Embryonic facial prominence (tissue), 1 donor: ENCODE results near the gene HIPK1.

Experiments used
- DNase-seq: peaks from one replicate; pipeline ENCODE4 v3.0.0-alpha.2; 2016; ENCODE audit errors: extremely low spot score

Gene HIPK1

DNA sequence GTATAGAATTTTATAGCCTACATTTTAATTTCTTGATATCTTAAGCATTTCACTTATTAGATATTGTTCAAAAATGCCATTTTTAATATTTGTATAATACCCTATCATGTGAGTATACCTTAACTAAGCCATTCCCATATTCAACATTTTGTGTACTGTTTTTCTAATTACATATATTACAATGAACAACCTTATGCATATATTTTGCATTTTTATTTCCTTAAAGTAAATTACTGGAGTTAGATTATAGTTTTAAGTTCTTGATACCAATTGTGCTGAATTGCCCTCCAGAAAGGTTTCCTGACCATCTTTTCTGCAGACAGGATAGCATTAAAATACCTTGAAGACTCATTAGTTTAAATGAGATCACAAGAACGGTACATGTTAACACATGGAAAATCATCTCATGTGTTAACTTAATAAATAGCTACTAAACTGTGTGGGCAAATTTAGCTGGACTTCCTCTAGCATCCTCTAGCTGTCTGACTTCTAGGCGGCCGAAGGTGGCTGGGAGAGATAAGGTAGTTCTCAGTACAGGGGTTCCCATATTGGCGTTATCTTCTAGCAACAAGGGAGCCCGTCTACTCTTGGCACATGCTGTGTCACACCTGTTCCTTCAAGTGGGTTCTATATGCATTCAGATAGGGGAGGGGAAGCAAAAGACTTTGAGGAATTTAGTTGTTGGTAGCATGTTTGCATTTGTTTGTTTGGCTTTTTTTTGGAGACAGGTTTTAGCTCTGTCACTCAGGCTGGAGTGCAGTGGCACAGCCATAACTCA is 15.0 kb upstream of the HIPK1 start:
- DNase-seq = no peak

DNA sequence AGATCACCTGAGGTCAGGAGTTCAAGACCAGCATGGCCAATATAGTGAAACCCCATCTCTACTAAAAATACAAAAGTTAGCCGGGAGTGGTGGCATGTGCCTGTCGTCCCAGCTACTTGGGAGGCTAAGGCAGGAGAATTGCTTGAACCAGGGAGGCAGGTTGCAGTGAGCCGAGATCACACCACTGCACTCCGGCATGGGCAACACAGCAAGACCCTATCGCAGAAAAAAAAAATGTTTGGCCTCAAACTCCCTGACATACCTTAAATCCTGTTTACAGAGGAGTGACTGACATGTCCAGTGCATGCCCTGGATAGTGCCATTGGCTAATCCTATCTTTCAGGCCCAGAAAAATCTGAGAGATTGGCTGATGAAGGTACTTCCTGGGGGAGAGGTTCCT is 12.2 kb upstream of the HIPK1 start:
- DNase-seq = no peak

DNA sequence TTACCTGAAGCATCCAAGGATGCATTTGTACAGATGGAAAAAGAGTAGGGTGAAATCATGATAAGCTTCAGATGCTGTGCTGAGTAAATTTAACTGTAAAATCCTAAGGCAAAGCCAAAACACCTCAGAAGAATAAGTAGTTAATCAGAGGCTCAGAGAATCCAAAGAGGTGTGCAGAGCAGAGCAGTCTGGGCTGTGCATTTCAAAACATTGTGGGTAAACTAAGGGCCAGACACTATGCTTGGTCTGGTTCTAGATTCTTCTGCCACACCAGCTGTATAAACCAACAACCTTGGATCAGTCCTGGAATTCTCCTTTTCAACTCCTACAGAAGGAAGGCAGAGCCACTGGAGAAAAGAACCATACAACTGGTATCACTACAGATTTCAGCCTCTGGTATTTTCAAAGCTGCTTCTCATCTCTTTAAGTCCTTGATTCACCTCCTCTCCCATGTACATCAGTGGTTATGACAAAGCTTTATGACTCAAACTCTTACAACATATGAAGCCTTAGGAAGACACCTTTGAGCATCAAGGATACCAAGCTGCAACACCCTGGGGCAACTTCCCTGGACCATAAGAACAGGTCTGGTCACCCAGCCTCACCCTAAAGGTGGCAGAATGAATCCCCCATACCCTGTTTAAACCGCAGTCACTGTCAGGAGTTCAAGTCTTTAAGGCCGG is 11.6 kb upstream of the HIPK1 start:
- no peak for DNase-seq

DNA sequence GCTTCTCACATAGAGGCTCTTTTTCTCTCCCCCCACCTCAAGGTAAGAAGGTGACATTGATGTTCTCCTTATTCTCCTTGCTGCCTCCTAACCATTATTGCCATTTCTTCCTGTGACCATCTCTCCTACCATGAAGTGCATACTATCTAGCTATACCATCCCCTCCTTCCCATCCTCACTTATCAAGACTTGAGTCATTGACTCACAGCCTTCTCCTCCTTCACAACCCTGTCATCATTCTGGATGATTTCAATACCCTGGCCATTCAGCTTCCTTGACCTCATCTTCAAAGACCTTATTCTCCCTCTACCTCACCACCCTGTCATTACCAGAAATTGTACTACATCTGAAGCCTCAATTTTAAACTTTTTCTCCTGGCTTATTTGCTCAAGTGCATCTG is 10.9 kb upstream of the HIPK1 start:
- DNase-seq = no peak

DNA sequence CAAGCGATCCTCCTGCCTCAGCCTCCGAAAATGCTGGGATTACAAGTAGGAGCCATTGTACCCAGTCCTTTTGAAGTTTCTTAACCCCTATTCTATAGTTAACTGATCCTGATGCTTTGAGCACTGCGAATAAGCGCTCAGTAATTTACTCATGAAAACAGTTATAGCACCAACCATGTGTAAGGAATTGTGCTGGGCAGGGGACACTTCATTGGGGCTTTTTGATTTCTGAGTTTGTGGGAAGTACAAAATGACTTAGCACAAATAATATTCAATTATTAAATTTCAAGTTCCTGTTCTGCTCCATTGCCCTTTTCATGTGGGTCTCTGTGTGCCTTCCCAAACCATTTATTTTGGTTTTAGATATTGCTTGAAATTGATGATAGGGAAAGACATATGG is 6.2 kb upstream of the HIPK1 start:
- DNase-seq = no peak

DNA sequence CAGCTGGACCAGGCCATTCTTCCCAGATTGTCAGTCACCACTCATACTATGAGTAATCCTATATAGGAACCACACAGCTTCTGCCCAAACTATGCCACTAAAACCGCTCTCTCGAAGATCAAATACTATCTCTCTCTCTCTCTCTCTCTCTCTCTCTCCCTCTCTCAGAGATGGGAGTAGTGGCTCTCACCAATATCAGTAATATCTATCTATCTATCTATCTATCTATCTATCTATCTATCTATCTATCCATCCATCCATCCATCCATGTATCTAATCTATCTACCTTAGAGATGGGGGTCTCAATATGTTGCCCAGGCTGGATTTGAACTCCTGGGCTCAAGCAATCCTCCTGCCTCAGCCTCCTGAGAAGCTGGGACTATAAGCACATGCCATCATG is 4.7 kb upstream of the HIPK1 start:
- DNase-seq = no peak

DNA sequence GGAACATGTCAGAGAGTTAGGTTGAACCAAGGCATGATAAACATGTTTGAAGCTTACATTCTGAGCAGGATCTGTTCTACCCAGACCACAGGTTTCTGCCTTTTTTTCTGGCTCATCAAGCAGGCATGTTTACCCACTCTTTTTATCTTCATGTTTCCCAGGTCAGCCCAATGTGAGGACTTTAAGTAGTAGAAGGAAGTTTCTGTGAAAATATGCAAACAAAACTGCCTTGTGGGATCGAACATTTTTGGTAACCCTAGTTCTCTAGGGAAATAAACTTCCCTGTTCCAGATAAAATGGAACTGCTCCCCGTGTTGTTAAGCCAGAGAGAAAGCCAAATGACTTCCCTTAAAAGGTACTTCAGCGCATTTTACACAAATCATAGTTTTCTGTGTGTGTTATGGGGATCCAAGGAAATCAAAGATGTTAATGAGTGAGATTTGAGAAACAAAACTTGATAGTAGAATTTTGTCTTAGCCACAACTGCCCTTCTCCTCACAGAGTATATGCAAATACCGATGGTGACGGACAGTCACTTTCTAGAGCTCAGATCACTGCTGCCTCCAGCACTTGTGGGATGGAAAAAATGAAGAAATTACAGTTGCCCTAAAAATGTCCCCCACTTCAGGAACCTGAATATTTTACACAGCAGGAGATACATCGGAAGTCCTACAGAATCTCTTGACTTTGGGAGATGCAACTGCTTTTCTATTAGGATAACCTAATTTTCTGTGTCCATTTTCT is 765 bp upstream of the HIPK1 start:
- DNase-seq = no peak

DNA sequence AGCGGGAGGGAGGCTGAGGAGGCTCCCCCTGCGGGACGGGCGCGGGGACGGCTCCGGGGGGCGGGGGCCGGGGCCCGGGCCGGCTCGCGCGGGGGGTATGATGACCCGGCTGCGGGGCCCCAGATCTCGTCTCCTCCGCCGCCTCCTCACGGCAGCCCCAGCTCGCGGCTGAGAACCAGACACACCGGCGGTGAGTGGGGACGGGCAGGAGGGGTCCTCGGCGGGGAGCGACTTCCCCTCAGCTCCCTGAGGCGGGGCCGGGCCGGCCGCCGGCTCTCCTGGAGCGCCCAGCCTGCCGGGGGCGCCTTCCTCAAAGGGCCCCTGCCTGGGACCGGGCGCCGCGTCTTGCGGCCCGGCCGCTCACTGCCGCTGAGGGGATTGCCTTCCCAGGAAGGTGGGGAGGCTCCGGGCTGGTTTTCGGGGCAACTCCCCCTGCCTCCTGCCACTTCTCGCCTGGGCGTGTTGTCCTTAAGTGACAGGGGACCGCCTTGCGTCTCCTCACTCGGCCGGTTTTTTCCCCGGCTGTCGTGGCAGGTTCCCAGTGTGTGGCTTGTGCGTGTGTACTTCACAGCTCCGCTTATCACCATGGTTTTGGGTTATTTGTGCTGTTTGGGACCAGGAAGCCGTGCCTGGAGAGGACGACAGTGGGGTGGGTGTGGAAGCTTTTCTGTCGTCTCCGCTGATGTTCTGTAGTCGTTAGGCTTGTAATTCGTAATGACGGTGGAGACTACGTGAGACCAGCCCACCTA is 800 bp downstream of the HIPK1 start:
- no peak for DNase-seq

DNA sequence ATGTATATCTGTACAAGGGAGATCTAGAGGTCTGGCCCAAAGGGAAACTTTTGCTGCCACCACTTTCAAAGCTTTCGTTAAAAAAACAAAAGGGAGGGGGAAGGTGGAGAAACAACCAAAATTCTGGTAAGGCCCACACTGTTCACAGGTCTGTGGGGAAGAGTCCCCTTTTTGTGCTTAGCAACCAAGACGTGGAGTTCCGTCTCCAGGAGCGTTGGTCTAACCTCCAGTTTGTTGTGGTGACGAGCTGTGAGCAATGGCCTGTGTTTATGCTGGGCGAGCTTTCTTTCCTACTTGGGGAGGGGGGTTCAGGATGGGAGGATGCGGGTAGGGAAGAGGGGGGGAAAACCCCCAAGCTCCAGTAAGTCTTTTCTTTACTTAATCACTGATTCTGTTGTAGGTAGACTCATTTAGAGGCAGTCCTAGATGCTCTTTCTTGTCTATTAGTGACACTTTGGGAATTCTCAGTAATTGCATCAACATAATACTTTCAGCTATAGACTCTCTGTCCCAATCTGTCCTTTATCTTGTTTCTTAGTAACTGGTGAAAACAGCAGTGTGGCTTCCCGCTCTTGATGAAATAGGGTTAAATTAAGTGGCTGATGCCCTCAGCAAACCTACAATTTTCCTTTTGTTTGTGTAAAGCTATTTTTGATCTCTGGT is 1.5 kb downstream of the HIPK1 start:
- peak; percentile 96 for DNase-seq

DNA sequence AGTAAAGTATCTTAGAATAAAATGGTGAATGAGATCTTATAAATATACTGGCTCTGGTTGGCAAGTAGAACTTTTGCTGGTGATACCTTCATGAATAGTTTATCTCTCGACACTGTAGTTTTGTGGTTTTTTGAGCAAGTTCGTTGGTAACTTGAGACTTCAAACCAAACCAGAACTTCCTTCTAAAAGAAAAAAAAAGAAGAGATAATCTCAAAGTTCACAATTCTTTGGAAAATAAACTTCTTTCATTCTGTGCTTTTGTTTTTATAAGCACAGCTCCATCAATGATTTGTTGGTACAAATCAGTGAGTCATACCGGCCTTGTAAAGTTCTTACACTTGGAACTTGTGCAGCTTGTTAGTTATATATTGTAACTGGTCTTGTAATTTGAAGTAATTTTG is 2.3 kb downstream of the HIPK1 start:
- DNase-seq = peak; percentile 22

DNA sequence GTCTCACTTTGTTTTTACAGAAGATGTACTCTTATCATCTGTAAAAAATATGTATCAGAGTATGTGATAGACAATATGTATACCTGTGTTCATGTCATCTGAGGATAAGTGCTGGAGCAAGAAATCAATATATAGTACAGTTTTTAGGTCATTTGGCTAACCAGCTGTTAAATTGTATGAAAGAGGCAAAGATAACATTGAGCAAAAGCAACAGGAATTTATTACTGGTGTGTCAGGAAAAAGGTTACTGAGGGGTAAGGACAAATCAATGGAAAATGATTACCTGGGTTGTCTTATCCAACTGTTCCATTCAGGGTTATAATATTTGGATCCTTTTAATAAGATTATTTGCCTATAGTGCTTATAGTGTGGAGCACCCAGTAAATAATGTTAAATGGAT is 4.9 kb downstream of the HIPK1 start:
- no peak for DNase-seq

DNA sequence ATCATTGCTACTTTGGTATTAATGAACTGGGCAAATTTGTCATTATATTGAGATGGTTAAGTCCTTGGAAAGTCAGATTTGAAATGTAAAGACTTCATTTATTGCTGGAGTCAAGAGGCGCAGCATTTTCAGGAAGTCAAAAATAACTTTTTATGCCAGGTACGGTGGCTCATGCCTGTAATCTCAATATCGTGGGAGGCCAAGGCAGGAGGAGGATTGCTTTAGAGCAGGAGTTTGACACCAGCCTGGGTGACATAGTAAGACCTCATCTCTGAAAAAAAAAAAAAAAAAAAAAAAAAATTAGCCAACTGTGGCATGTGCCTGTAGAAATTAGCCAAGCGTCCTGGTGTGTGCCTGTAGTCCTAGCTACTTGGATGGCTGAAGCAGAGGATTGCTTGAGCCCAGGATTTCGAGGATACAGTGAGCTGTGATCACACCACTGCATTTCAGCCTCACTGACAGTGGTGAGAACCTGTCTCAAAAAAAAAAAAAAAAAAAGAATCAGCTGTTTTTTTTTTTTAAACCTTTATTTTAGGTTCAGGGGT is 5.5 kb downstream of the HIPK1 start:
- DNase-seq = no peak

DNA sequence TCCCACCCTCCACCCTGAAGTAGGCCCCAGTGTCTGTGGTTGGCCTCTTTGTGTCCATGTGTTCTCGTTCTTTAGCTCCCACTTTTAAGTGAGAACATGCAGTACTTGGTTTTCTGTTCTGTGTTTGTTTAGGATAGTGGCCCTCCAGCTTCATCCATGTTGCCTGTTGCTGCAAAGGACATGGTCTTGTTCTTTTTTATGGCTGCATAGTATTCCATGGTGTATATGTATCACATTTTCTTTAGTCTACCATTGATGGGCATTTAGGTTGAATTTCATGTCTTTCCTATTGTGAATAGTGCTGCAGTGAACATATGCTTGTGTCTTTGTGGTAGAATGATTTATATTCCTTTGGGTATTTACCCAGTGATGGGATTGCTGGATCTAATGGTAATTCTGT is 6.1 kb downstream of the HIPK1 start:
- no peak for DNase-seq

DNA sequence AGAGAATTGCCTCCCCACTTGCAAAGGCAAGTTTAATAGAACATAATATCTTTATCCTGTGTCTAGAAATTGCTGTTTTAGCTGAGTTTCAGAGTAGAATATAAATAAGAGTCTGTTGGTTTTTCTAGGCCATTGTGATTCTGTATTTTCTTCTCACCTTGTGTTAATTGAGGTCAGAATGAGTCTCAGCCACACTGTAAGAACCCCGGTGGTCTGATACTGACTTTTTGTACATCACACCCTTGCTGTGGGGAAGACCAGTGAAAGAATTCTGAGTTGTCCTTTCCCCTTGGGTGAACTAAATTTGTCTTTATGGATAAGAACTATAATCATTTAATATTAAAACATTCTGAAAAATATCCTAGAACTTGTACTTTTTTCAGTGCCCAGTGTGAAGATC is 6.8 kb downstream of the HIPK1 start:
- no peak for DNase-seq

DNA sequence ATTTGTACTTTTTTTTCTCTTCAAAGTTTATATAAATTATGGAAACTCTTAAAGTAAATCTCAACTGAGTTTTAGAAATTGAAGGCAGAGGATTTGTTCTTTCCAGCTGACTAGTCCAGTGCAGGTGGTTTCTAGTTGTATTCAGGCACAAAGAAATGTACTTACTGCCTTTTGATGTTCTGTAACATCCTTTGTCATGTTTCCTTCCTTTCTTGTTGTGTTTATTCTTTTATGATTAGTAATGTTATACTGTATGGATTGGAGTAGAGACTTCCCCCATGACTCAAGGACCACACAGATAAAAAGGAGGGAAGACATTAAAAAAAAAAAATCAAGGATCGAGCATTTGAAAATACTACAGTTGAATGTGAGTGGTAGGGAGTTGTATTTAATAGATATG is 8.0 kb downstream of the HIPK1 start:
- DNase-seq = no peak

DNA sequence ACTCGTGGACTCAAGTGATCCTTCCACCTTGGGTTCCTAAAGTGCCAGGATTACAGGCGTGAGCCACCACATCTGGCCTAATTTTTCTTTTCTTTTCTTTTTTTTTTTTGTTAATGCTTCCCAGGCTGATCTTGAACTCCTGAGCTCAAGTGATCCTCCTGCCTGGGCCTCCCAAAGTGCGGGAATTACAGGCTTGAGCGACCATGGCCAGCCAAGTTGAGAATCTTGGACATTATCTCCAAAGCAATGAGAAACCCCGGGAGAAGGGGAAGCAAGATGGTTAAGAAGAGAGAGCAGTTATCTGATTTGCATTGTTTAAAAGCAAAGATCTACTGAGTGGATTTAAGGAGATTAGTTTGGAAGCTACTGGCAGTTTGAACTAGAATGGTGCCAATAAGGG is 9.1 kb downstream of the HIPK1 start:
- no peak for DNase-seq

DNA sequence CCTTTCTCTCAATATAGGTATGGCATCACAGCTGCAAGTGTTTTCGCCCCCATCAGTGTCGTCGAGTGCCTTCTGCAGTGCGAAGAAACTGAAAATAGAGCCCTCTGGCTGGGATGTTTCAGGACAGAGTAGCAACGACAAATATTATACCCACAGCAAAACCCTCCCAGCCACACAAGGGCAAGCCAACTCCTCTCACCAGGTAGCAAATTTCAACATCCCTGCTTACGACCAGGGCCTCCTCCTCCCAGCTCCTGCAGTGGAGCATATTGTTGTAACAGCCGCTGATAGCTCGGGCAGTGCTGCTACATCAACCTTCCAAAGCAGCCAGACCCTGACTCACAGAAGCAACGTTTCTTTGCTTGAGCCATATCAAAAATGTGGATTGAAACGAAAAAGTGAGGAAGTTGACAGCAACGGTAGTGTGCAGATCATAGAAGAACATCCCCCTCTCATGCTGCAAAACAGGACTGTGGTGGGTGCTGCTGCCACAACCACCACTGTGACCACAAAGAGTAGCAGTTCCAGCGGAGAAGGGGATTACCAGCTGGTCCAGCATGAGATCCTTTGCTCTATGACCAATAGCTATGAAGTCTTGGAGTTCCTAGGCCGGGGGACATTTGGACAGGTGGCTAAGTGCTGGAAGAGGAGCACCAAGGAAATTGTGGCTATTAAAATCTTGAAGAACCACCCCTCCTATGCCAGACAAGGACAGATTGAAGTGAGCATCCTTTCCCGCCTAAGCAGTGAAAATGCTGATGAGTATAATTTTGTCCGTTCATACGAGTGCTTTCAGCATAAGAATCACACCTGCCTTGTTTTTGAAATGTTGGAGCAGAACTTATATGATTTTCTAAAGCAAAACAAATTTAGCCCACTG is 11.5 kb downstream of the HIPK1 start:
- DNase-seq = no peak

DNA sequence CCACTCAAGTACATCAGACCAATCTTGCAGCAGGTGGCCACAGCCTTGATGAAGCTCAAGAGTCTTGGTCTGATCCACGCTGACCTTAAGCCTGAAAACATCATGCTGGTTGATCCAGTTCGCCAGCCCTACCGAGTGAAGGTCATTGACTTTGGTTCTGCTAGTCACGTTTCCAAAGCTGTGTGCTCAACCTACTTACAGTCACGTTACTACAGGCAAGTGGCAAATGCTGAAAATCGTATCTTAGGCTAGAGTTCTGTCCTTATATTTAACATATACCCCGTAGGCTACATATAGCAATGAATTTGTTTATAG is 12.1 kb downstream of the HIPK1 start:
- DNase-seq = no peak

DNA sequence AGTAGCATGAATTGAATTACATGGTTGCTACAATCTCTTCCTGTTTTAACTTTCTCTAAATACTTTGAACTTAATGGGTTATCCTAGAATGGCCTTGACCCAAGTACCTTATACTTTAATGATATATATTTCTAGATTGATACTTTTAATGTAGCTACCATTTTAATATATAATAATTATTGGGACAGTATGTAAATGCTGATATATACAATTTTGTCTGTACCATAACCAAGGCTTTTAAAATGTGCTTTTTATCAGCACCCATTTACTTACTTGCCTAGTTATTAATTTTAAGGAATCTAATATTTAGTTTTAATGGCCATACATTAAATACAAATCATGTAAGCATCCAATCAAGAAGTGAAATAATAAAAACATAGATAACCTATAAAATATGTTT is 13.4 kb downstream of the HIPK1 start:
- no peak for DNase-seq

DNA sequence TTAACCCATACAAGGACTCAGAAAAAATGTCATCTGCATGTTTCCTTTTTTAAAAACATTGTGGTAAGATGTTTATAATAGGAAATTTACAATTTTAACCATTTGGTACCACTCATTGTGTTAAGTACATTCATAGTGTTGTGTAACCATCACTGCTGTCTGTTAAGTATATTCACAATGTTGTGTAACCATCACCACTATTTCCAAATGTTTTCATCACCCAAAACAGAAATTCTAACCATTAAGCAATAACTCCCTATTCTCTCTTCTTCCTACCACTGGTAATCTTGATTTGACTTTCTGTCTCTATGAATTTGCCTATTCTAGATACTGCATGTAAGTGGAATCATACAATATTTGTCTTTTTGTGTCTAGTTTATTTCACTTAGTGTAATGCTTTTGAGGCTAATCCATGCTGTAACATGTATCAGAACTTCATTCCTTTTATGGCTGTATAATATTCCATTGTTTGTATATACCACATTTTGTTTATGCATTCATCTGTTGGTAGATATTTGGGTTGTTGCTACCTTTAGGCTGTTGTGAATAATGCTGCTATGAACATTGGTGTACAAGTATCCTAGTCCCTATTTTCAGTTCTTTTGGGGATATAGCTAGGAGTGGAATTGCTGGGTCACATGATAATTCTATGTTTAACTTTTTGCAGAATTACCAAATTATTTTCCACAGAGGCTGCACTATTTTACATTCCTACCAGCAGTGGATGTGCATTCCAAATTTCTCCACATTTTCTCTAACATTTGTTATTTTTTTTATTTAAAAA is 14.1 kb downstream of the HIPK1 start:
- DNase-seq = no peak
